Gastroesophageal sphincter (tissue), 3 donors: ENCODE results near the gene ATP5MG.

ENCODE experiments used
- CTCF ChIP-seq, 4 experiments: fragments of 200-600 bp in 2 of 4; fragments of 450-650 bp in 2 of 4; sonication (generic) in 1 of 4; IDR thresholded peaks; one replicate each; pipeline ENCODE4 v1.5.1; 2017 to 2019; ENCODE audit warnings: antibody characterized with exemption in 4 of 4, mild to moderate bottlenecking in 2 of 4, moderate library complexity in 2 of 4
- POLR2A ChIP-seq, 2 donors: fragments of 450-650 bp; IDR thresholded peaks; one replicate each; pipeline ENCODE4 v1.6.1; 2017; ENCODE audit warnings: antibody characterized with exemption in 2 of 2, mild to moderate bottlenecking in 2 of 2, moderate library complexity in 1 of 2

- TF ChIP-seq CTCF (IDR thresholded peaks at IDR 0.05) (no peak), POLR2A (IDR thresholded peaks at IDR 0.05) (no peak)
Observed at GRCh38 chr11:118380571-118380970, 20.8 kb upstream of the ATP5MG start.
